SK-N-SH treated with all-trans-retinoic acid at 6 μM for 48 hours (cell line): ENCODE results near the gene TTC27.

Source experiments
- ATAC-seq: fragments of 200-7000 bp; cut with Tn5 transposase; 3 replicates; pipeline ENCODE4 v1.9.1; 2020; ENCODE audit warnings: mild to moderate bottlenecking, moderate library complexity
- ARNTL ChIP-seq: fragments of 450-650 bp; formaldehyde crosslinking; IDR thresholded peaks from 2 replicates; pipeline ENCODE4 v1.5.0; 2020; ENCODE audit warnings: low read depth, mild to moderate bottlenecking, moderate library complexity, borderline replicate concordance
- BACH2 ChIP-seq: fragments of 250-450 bp; sonication (Bioruptor Pico); IDR thresholded peaks from 2 replicates; pipeline ENCODE4 v1.9.0; 2021; ENCODE audit warnings: mild to moderate bottlenecking, borderline replicate concordance
- CREB5 ChIP-seq: fragments of 250-450 bp; sonication (Bioruptor Pico); IDR thresholded peaks from 2 replicates; pipeline ENCODE4 v1.5.1; 2020; ENCODE audit warnings: low read depth, mild to moderate bottlenecking, moderate library complexity
- CSDC2 ChIP-seq: fragments of 250-450 bp; sonication (Bioruptor Pico); IDR thresholded peaks from 2 replicates; pipeline ENCODE4 v1.5.0; 2020; ENCODE audit warnings: mild to moderate bottlenecking, moderate library complexity
- CSRNP3 ChIP-seq: fragments of 250-450 bp; sonication (Bioruptor Pico); IDR thresholded peaks from 2 replicates; pipeline ENCODE4 v1.5.1; 2021; ENCODE audit warnings: mild to moderate bottlenecking, moderate library complexity
- ESRRG ChIP-seq: fragments of 250-450 bp; sonication (Bioruptor Pico); IDR thresholded peaks from 2 replicates; pipeline ENCODE4 v1.6.1; 2021; ENCODE audit warnings: mild to moderate bottlenecking
- GLIS3 ChIP-seq: fragments of 250-450 bp; sonication (Bioruptor Pico); IDR thresholded peaks from 2 replicates; pipeline ENCODE4 v1.5.0; 2020; ENCODE audit warnings: mild to moderate bottlenecking, moderate library complexity
- ISL1 ChIP-seq: fragments of 250-450 bp; sonication (Bioruptor Pico); IDR thresholded peaks from 2 replicates; pipeline ENCODE4 v2.1.2; 2022; ENCODE audit warnings: mild to moderate bottlenecking, moderate library complexity
- POU6F1 ChIP-seq: fragments of 250-450 bp; sonication (Bioruptor Pico); IDR thresholded peaks from 2 replicates; pipeline ENCODE4 v1.8.0; 2021; ENCODE audit warnings: low read depth, mild to moderate bottlenecking, moderate library complexity, borderline replicate concordance
- RARB ChIP-seq: fragments of 250-450 bp; sonication (Bioruptor Pico); IDR thresholded peaks from 2 replicates; pipeline ENCODE4 v1.8.0; 2021; ENCODE audit warnings: mild to moderate bottlenecking, moderate library complexity
- SNAI2 ChIP-seq: fragments of 250-450 bp; sonication (Bioruptor Pico); IDR thresholded peaks from 2 replicates; pipeline ENCODE4 v1.5.0; 2020; ENCODE audit warnings: mild to moderate bottlenecking, moderate library complexity
- TOX ChIP-seq: fragments of 250-450 bp; sonication (Bioruptor Pico); IDR thresholded peaks from 2 replicates; pipeline ENCODE4 v1.8.0; 2021; ENCODE audit warnings: mild to moderate bottlenecking, moderate library complexity, borderline replicate concordance
- TSHZ2 ChIP-seq: fragments of 250-450 bp; sonication (Bioruptor Pico); IDR thresholded peaks from 2 replicates; pipeline ENCODE4 v1.5.0; 2020; ENCODE audit warnings: mild to moderate bottlenecking, moderate library complexity
- ZC3H10 ChIP-seq: fragments of 250-450 bp; sonication (Bioruptor Pico); IDR thresholded peaks from 2 replicates; pipeline ENCODE4 v1.5.1; 2021; ENCODE audit warnings: mild to moderate bottlenecking, moderate library complexity
- ZFP3 ChIP-seq: fragments of 250-450 bp; sonication (Bioruptor Pico); IDR thresholded peaks from 2 replicates; pipeline ENCODE4 v1.5.0; 2020; ENCODE audit warnings: mild to moderate bottlenecking, moderate library complexity
- ZNF565 ChIP-seq: fragments of 450-650 bp; formaldehyde crosslinking; conservative IDR thresholded peaks from 2 replicates; pipeline ENCODE4 v1.5.0; 2020; ENCODE audit warnings: low read depth, mild to moderate bottlenecking, moderate library complexity
- ZNF70 ChIP-seq: fragments of 450-650 bp; formaldehyde crosslinking; IDR thresholded peaks from 2 replicates; pipeline ENCODE4 v1.5.0; 2020; ENCODE audit warnings: mild to moderate bottlenecking, moderate library complexity
- ZNF8 ChIP-seq: fragments of 450-650 bp; formaldehyde crosslinking; IDR thresholded peaks from 2 replicates; pipeline ENCODE4 v1.5.0; 2020; ENCODE audit warnings: mild to moderate bottlenecking, moderate library complexity

Gene TTC27

GRCh38 chr2:32683520-32684086, 55.8 kb downstream of the TTC27 start:
- no peak for ATAC-seq
- TF ChIP-seq ZNF8 (CRISPR knock-in tag) (no peak), POU6F1 (CRISPR knock-in tag) (no peak), TSHZ2 (CRISPR knock-in tag) (no peak), ISL1 (CRISPR knock-in tag) (no peak), ARNTL (CRISPR knock-in tag) (no peak), ZNF70 (no peak)

GRCh38 chr2:32688541-32688940, 60.7 kb downstream of the TTC27 start:
- TF ChIP-seq GLIS3 (CRISPR knock-in tag) (no peak), SNAI2 (CRISPR knock-in tag) (no peak), TOX (CRISPR knock-in tag) (no peak), ARNTL (CRISPR knock-in tag) (no peak), ZC3H10 (CRISPR knock-in tag) (no peak), BACH2 (CRISPR knock-in tag) (no peak), CSDC2 (CRISPR knock-in tag) (no peak), ZFP3 (no peak), TSHZ2 (CRISPR knock-in tag) (no peak), ESRRG (CRISPR knock-in tag) (no peak), CSRNP3 (CRISPR knock-in tag) (no peak), ZNF565 (CRISPR knock-in tag) (no peak), ISL1 (CRISPR knock-in tag) (no peak), RARB (no peak), ZNF8 (CRISPR knock-in tag) (no peak), POU6F1 (CRISPR knock-in tag) (no peak), CREB5 (CRISPR knock-in tag) (no peak)
- peak; percentile 65 for ATAC-seq
